HG03469 (cell line): ENCODE data around the gene IVNS1ABP.

Experiments used
- ATAC-seq: cut with Tn5 transposase; IDR thresholded peaks from one replicate; pipeline ENCODE4 v1.9.1; 2021; ENCODE audit warnings: mild to moderate bottlenecking, moderate library complexity, moderate number of reproducible peaks; ENCODE audit not compliant: unreplicated experiment

Gene IVNS1ABP

GRCh38 chr1:185295091-185295490, 22.0 kb downstream of the IVNS1ABP start:
- ATAC-seq, result no peak

- no peak for ATAC-seq
Measured at GRCh38 chr1:185293967-185294542, 23.0 kb downstream of the IVNS1ABP start.

- no peak for ATAC-seq
Measured at GRCh38 chr1:185292237-185292636, 24.8 kb downstream of the IVNS1ABP start.

GRCh38 chr1:185291652-185292051, 25.4 kb downstream of the IVNS1ABP start:
- no peak for ATAC-seq

GRCh38 chr1:185291159-185291558, 25.9 kb downstream of the IVNS1ABP start:
- no peak for ATAC-seq

GRCh38 chr1:185289880-185290279, 27.2 kb downstream of the IVNS1ABP start:
- no peak for ATAC-seq

GRCh38 chr1:185288435-185288834, 28.6 kb downstream of the IVNS1ABP start:
- ATAC-seq, result no peak

- no peak for ATAC-seq
Measured at GRCh38 chr1:185287451-185287850, 29.6 kb downstream of the IVNS1ABP start.

GRCh38 chr1:185284533-185285276, 32.3 kb downstream of the IVNS1ABP start:
- no peak for ATAC-seq

GRCh38 chr1:185284116-185284515, 32.9 kb downstream of the IVNS1ABP start:
- ATAC-seq, result no peak

GRCh38 chr1:185281245-185281644, 35.8 kb downstream of the IVNS1ABP start:
- ATAC-seq, result peak; percentile 85

GRCh38 chr1:185280589-185280988, 36.5 kb downstream of the IVNS1ABP start:
- ATAC-seq, result no peak

- no peak for ATAC-seq
Measured at GRCh38 chr1:185279571-185279970, 37.5 kb downstream of the IVNS1ABP start.

GRCh38 chr1:185271921-185272320, 45.1 kb downstream of the IVNS1ABP start:
- ATAC-seq, result no peak

GRCh38 chr1:185268352-185268751, 48.7 kb downstream of the IVNS1ABP start:
- no peak for ATAC-seq

- no peak for ATAC-seq
Measured at GRCh38 chr1:185267701-185268100, 49.3 kb downstream of the IVNS1ABP start.

- no peak for ATAC-seq
Measured at GRCh38 chr1:185267301-185267700, 49.7 kb downstream of the IVNS1ABP start.

- no peak for ATAC-seq
Measured at GRCh38 chr1:185265314-185265713, 51.7 kb downstream of the IVNS1ABP start.

GRCh38 chr1:185263780-185264179, 53.3 kb downstream of the IVNS1ABP start:
- ATAC-seq, result no peak

- no peak for ATAC-seq
Measured at GRCh38 chr1:185263292-185263691, 53.8 kb downstream of the IVNS1ABP start.

- ATAC-seq, result no peak
Measured at GRCh38 chr1:185262151-185262550, 54.9 kb downstream of the IVNS1ABP start.

GRCh38 chr1:185260611-185261010, 56.4 kb downstream of the IVNS1ABP start:
- ATAC-seq, result no peak

GRCh38 chr1:185258676-185259075, 58.4 kb downstream of the IVNS1ABP start:
- no peak for ATAC-seq
